A549 (cell line): ENCODE measurements around the gene NUAK2. TPM values are rescaled to one million over a fixed set of nuclear protein-coding genes. Genes with fewer than 3 reads are reported as not detected.
"Not testable (repeated sequence)": the region's sequence is repeated elsewhere in the genome, so short reads cannot be mapped to it uniquely, and the experiment has no call there.

Source experiments
- ATAC-seq, 2 experiments: fragments of 200-7000 bp in 1 of 2; fragments of >200 bp in 1 of 2; cut with Nextera tagmentation in 1 of 2; cut with Tn5 transposase in 1 of 2; 3 replicates each; pipeline versions ENCODE4 v1.8.0 to v1.9.1; 2018 to 2020; ENCODE audit warnings: mild to moderate bottlenecking in 1 of 2, moderate library complexity in 1 of 2
- CTCF ChIA-PET: fragments of 300-600 bp; sonication (Branson Sonifier 250); formaldehyde crosslinking; extraction: SDS; loops from one replicate; lab custom pipeline; 2021; ENCODE audit warnings: antibody characterized with exemption, inconsistent platforms; lab: Yijun Ruan, JAX
- POLR2A ChIA-PET: fragments of 350-600 bp; formaldehyde crosslinking; extraction: SDS; loops from one replicate; lab custom pipeline; 2021; ENCODE audit warnings: antibody characterized with exemption, inconsistent platforms; lab: Yijun Ruan, JAX
- DNase-seq, 2 experiments: peaks; one replicate each; pipeline versions ENCODE4 v3.0.0 to v3.0.0-alpha.2; 2011 to 2016; ENCODE audit warnings: low read depth in 1 of 2, low spot score in 1 of 2
- FAIRE-seq: peaks from 2 replicates; lab custom pipeline; 2011; peaks lifted over from hg19 to GRCh38; lab: Jason Lieb, UNC
- H3K27ac ChIP-seq, 2 experiments: fragments of >200 bp; sonication (Bioruptor Twin); formaldehyde crosslinking; 3 replicates each; pipeline ENCODE4 v1.5.1; 2016 to 2017
- H3K4me1 ChIP-seq: fragments of >200 bp; sonication (Bioruptor Twin); formaldehyde crosslinking; 3 replicates; pipeline ENCODE4 v1.6.1; 2016
- H3K4me2 ChIP-seq: fragments of >200 bp; sonication (Bioruptor Twin); formaldehyde crosslinking; 3 replicates; pipeline ENCODE4 v1.6.1; 2016
- H3K4me3 ChIP-seq: fragments of >200 bp; sonication (Bioruptor Twin); formaldehyde crosslinking; 3 replicates; pipeline ENCODE4 v1.5.1; 2016
- H3K9me3 ChIP-seq: fragments of >200 bp; sonication (Bioruptor Twin); formaldehyde crosslinking; 3 replicates; pipeline ENCODE4 v1.6.1; 2016
- EHMT2 ChIP-seq: fragments of 200-600 bp; sonication (generic); IDR thresholded peaks from 2 replicates; pipeline ENCODE4 v1.6.1; 2016; ENCODE audit warnings: antibody characterized with exemption, low read depth, mild to moderate bottlenecking, moderate library complexity
- FOSB ChIP-seq: fragments of 250-450 bp; sonication (Bioruptor Pico); IDR thresholded peaks from 2 replicates; pipeline ENCODE4 v1.5.0; 2020; ENCODE audit warnings: mild to moderate bottlenecking, moderate library complexity
- FOSL2 ChIP-seq, 2 experiments: fragments of 450-650 bp in 1 of 2; fragments of >200 bp in 1 of 2; sonication (Bioruptor Twin) in 1 of 2; formaldehyde crosslinking; IDR thresholded peaks; 2 replicates each; pipeline versions ENCODE4 v1.5.0 to v1.6.1; 2016 to 2020; ENCODE audit warnings: mild to moderate bottlenecking in 1 of 2, moderate library complexity in 1 of 2
- FOXS1 ChIP-seq: fragments of 250-450 bp; sonication (Bioruptor Pico); IDR thresholded peaks from 2 replicates; pipeline ENCODE4 v1.5.0; 2020; ENCODE audit warnings: mild to moderate bottlenecking, moderate library complexity
- HOXB5 ChIP-seq: fragments of 250-450 bp; sonication (Bioruptor Pico); IDR thresholded peaks from 2 replicates; pipeline ENCODE4 v1.5.0; 2020; ENCODE audit warnings: mild to moderate bottlenecking, moderate library complexity
- MAFK ChIP-seq: fragments of 450-650 bp; IDR thresholded peaks from 2 replicates; pipeline ENCODE4 v1.6.1; 2014; ENCODE audit not compliant: partially characterized antibody
- MYC ChIP-seq: IDR thresholded peaks from 2 replicates; pipeline ENCODE4 v1.6.1; 2012; ENCODE audit warnings: mild to moderate bottlenecking, inconsistent platforms, low read length, improper control_type of control experiment, borderline replicate concordance
- NFE2L2 ChIP-seq: fragments of 150-350 bp; conservative IDR thresholded peaks from 2 replicates; pipeline ENCODE4 v1.6.1; 2014; ENCODE audit warnings: low read length
- NPAS2 ChIP-seq: fragments of 250-450 bp; sonication (Bioruptor Pico); IDR thresholded peaks from 2 replicates; pipeline ENCODE4 v1.8.0; 2022; ENCODE audit warnings: mild to moderate bottlenecking, moderate library complexity, borderline replicate concordance
- PHF8 ChIP-seq: fragments of 200-600 bp; sonication (generic); IDR thresholded peaks from 2 replicates; pipeline ENCODE4 v1.6.1; 2016; ENCODE audit warnings: low read depth, mild to moderate bottlenecking, antibody characterized with exemption, moderate library complexity, borderline replicate concordance
- RAD21 ChIP-seq, 2 experiments: fragments of >200 bp in 1 of 2; sonication (Bioruptor Twin) in 1 of 2; formaldehyde crosslinking in 1 of 2; IDR thresholded peaks in 1 of 2; conservative IDR thresholded peaks in 1 of 2; 2 replicates in 1 of 2; 3 replicates in 1 of 2; pipeline ENCODE4 v1.6.1; 2012 to 2018; ENCODE audit warnings: inconsistent platforms in 1 of 2
- SREBF2 ChIP-seq: fragments of 450-650 bp; IDR thresholded peaks from 2 replicates; pipeline ENCODE4 v1.6.1; 2014; ENCODE audit warnings: mild to moderate bottlenecking, moderate library complexity
- TP53 ChIP-seq: fragments of 250-450 bp; sonication (Bioruptor Pico); IDR thresholded peaks from 2 replicates; pipeline ENCODE4 v1.5.0; 2021; ENCODE audit warnings: mild to moderate bottlenecking, moderate library complexity
- ZC3H11A ChIP-seq: fragments of 450-650 bp; IDR thresholded peaks from 2 replicates; pipeline ENCODE4 v1.6.1; 2014; ENCODE audit warnings: antibody characterized with exemption, mild to moderate bottlenecking
- WGBS: methylation state at CpG from one replicate; pipeline ENCODE4 v1.1.6; 2017; ENCODE audit errors: missing lambda C conversion rate; 5-methylcytosine and 5-hydroxymethylcytosine counted together
- polyA plus RNA-seq, 4 experiments: library from polyadenylated mRNA; depleted of rRNA in 3 of 4; stranded (reverse); fragments of >200 nt; fragmentation: RNase III in 1 of 4; extraction: RNeasy Plus Mini Kit Qiagen cat#74134 plus additional on column Dnase treatment in 1 of 4; gene quantifications; 2 replicates in 3 of 4; 3 replicates in 1 of 4; pipeline ENCODE4 v1.2.3, GENCODE V29; 2011 to 2017
- TF ChIP-seq, protein P1 (sequence below): IDR thresholded peaks from 2 replicates; pipeline ENCODE4 v1.6.1; 2012

The NUAK2 gene
- polyA plus RNA-seq, 2 of the 4 experiments (the other 2 are of a cell fraction) = 29.7 to 37.8 TPM

DNA sequence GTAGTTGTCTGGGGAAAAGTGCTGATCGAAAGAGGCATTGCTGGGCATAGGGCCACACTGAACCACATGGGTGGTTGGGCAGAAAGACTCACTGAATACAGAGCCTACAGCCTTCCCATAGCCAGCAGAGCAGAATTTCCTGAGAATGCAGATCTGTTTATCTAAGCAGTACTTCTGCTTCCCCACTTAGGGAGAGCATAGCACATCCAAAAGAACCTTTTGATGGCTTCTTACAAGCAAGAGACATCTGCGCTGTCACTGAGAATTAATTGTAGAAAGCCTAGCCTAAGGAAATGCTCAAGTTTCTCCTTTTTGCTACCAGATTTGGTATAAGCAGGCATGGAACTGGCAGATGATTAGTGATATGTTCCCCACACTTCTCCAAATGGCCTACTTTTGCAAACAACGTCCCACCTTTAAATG lies 48.2 kb upstream of the NUAK2 start:
- peaks cover 30% of the 10 kb centered on the region for H3K4me1 ChIP-seq
- TF ChIP-seq SREBF2 (no peak), PHF8 (no peak), HOXB5 (CRISPR knock-in tag) (no peak), EHMT2 (no peak), ZC3H11A (no peak), MYC (no peak), NPAS2 (CRISPR knock-in tag) (no peak), FOSB (CRISPR knock-in tag) (no peak), TP53 (CRISPR knock-in tag) (no peak), FOXS1 (CRISPR knock-in tag) (no peak)
- TF ChIP-seq, protein P1, sequence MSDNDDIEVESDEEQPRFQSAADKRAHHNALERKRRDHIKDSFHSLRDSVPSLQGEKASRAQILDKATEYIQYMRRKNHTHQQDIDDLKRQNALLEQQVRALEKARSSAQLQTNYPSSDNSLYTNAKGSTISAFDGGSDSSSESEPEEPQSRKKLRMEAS = no peak
- TF ChIP-seq, all 56 proteins: peak for 0
- FAIRE-seq = no peak
- H3K9me3 ChIP-seq = no peaks in the 10 kb centered on the region
- no peak overlapping the region for H3K4me2 ChIP-seq
- ChIA-PET POLR2A (no interaction called here), CTCF (interaction anchor here (0.7 to 5.6 kb wide), 8 partner anchors 15 to 173 kb away, joined by 3 to 34 read pairs (median 4); no protein-coding TSS in a partner anchor)
- 80% methylated on average over 3 of the region's 3 CpGs for WGBS
- no peak for DNase-seq
- ATAC-seq = no peak
- H3K27ac ChIP-seq = no peak overlapping the region
- no peak overlapping the region for H3K4me3 ChIP-seq

DNA sequence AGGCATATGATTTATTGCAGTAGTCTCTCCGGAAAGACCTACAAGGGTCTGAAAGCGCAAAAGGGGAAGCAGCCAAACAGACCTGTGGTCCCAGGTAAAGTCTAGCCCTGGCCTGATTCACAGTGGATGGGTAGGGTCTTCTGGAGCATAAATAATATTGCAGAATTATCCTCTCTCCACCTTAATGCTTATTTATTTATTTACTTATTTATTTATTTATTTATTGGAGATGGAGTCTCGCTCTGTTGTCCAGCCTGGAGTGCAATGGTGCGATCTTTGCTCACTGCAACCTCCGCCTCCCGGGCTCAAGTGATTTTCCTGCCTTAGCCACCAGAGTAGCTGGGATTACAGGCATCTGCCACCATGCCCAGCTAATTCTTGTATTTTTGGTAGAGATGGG lies 46.9 kb upstream of the NUAK2 start:
- WGBS = 92% methylated on average over 6 of the region's 6 CpGs
- Histone ChIP-seq H3K27ac (no peak overlapping the region), H3K9me3 (no peaks in the 10 kb centered on the region), H3K4me1 (peaks cover 17% of the 10 kb centered on the region), H3K4me3 (no peak overlapping the region), H3K4me2 (no peak overlapping the region)
- DNase-seq (no peak), FAIRE-seq (no peak), ATAC-seq (no peak)
- TF ChIP-seq NFE2L2 = no peak
- no peak for TF ChIP-seq FOSL2 (IDR thresholded peaks at IDR 0.05)
- no peak for TF ChIP-seq FOSL2 (CRISPR knock-in tag; IDR thresholded peaks at IDR 0.05)
- TF ChIP-seq, protein P1 = no peak
- peak; percentile 47; the same call in 1 of the 2 replicates for TF ChIP-seq ZC3H11A
- ChIA-PET CTCF (interaction anchor here (1.0 to 5.6 kb wide), 5 partner anchors 14 to 117 kb away, joined by 4 to 34 read pairs (median 5); no protein-coding TSS in a partner anchor), POLR2A (no interaction called here)

GRCh38 chr1:205365945-205366463 lies 44.5 kb upstream of the NUAK2 start:
- 36% methylated on average over 8 of the region's 8 CpGs for WGBS
- ATAC-seq (peak; percentile 53 to 59; a peak in 3 of 6 replicates), DNase-seq (no peak), FAIRE-seq (no peak)
- Histone ChIP-seq H3K4me2 (peak overlapping the region; percentile 3; the same call in 1 of the 3 replicates), H3K27ac (peak overlapping the region in 1 of 2 experiments; percentile 0; a peak in 1 of 6 replicates), H3K9me3 (no peaks in the 10 kb centered on the region), H3K4me1 (peaks cover 12% of the 10 kb centered on the region), H3K4me3 (no peak overlapping the region)
- TF ChIP-seq RAD21 (conservative IDR thresholded peaks at IDR 0.05 in 1 of 2, IDR thresholded peaks at IDR 0.05 in 1 of 2) (no peak), MAFK (peak; percentile 16)
- POLR2A ChIA-PET = no interaction called here
- CTCF ChIA-PET = interaction anchor here (0.8 to 5.6 kb wide), 11 partner anchors 8 to 158 kb away, joined by 3 to 34 read pairs (median 5); partner anchors contain the start of gene KLHDC8A

DNA sequence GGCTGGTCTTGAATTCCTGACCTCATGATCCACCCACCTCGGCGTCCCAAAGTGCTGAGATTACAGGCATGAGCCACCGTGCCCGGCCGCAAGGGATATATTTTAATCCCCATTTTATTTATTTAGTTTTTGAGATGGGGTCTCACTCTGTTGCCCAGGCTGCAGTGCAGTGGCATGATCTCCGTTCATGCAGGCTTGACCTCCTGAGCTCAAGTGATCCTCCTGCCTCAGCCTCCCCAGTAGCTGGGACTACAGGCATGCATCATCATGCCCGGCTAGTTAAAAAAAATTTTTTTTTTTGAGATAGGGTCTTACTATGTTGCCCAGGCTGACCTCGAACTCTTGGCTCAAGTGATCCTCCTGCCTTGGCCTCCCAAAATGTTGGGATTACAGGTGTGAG lies 43.5 kb upstream of the NUAK2 start:
- CTCF ChIA-PET = interaction anchor here (0.9 to 5.6 kb wide), 8 partner anchors 9 to 159 kb away, joined by 3 to 34 read pairs (median 5); partner anchors contain the start of gene KLHDC8A
- FAIRE-seq, H3K9me3 ChIP-seq, H3K27ac ChIP-seq, ATAC-seq, POLR2A ChIA-PET, DNase-seq, H3K4me2 ChIP-seq, H3K4me3 ChIP-seq: not testable (repeated sequence)
- WGBS = 76% methylated on average over 8 of the region's 8 CpGs
- H3K4me1 ChIP-seq = peaks cover 12% of the 10 kb centered on the region
